ENCODE measurements around the gene TMEM128.

GRCh38 chr4:4289941-4290850 lies 42.2 kb upstream of the TMEM128 start, which contains the start of the genes LYAR and ZBTB49:
- TF ChIP-seq, protein P1, sequence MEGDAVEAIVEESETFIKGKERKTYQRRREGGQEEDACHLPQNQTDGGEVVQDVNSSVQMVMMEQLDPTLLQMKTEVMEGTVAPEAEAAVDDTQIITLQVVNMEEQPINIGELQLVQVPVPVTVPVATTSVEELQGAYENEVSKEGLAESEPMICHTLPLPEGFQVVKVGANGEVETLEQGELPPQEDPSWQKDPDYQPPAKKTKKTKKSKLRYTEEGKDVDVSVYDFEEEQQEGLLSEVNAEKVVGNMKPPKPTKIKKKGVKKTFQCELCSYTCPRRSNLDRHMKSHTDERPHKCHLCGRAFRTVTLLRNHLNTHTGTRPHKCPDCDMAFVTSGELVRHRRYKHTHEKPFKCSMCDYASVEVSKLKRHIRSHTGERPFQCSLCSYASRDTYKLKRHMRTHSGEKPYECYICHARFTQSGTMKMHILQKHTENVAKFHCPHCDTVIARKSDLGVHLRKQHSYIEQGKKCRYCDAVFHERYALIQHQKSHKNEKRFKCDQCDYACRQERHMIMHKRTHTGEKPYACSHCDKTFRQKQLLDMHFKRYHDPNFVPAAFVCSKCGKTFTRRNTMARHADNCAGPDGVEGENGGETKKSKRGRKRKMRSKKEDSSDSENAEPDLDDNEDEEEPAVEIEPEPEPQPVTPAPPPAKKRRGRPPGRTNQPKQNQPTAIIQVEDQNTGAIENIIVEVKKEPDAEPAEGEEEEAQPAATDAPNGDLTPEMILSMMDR (IDR thresholded peaks at IDR 0.05): no peak
- TF ChIP-seq POLR2A (IDR thresholded peaks at IDR 0.05) (peak; percentile 26 to 67), POLR2AphosphoS5 (IDR thresholded peaks at IDR 0.05) (peak; percentile 83 to 91 (median 88)), EP300 (IDR thresholded peaks at IDR 0.05) (no peak)
